GM12875 (cell line): Measurements from ENCODE around the gene DNAJC15.
"Not testable (repeated sequence)": the region's sequence is repeated elsewhere in the genome, so short reads cannot be mapped to it uniquely, and the experiment has no call there.

Experiments
- H3K4me3 ChIP-seq: one replicate; pipeline ENCODE4 v1.5.1; 2011; ENCODE audit warnings: low read depth, low read length, control low read depth
- TF ChIP-seq, protein P1 (sequence below): IDR thresholded peaks from 2 replicates; pipeline ENCODE4 v1.5.1; 2011; ENCODE audit warnings: low read depth, mild to moderate bottlenecking, control low read depth, inconsistent platforms, low read length, moderate library complexity, borderline replicate concordance; ENCODE audit not compliant: insufficient read depth

DNAJC15 gene

DNA sequence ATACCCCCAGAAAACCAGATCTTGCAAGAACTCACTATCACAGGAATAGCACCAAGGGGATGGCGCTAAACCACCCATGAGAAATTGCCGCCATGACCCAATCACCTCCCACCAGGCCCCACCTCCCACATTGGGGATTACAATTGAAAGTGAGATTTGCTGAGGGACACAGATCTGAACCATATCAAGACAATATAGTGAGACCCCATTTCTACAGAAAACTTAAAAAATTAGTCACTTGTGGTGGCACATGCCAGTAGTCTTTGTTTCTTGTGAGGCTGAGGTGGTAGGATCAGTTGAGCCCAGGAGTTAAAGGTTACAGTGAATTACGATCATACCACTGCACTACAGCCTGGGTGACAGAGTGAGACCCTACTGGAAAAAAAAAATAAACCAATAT, 9.7 kb downstream of the DNAJC15 start:
- no peak overlapping the region for H3K4me3 ChIP-seq
- TF ChIP-seq, protein P1, sequence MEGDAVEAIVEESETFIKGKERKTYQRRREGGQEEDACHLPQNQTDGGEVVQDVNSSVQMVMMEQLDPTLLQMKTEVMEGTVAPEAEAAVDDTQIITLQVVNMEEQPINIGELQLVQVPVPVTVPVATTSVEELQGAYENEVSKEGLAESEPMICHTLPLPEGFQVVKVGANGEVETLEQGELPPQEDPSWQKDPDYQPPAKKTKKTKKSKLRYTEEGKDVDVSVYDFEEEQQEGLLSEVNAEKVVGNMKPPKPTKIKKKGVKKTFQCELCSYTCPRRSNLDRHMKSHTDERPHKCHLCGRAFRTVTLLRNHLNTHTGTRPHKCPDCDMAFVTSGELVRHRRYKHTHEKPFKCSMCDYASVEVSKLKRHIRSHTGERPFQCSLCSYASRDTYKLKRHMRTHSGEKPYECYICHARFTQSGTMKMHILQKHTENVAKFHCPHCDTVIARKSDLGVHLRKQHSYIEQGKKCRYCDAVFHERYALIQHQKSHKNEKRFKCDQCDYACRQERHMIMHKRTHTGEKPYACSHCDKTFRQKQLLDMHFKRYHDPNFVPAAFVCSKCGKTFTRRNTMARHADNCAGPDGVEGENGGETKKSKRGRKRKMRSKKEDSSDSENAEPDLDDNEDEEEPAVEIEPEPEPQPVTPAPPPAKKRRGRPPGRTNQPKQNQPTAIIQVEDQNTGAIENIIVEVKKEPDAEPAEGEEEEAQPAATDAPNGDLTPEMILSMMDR, result no peak

DNA sequence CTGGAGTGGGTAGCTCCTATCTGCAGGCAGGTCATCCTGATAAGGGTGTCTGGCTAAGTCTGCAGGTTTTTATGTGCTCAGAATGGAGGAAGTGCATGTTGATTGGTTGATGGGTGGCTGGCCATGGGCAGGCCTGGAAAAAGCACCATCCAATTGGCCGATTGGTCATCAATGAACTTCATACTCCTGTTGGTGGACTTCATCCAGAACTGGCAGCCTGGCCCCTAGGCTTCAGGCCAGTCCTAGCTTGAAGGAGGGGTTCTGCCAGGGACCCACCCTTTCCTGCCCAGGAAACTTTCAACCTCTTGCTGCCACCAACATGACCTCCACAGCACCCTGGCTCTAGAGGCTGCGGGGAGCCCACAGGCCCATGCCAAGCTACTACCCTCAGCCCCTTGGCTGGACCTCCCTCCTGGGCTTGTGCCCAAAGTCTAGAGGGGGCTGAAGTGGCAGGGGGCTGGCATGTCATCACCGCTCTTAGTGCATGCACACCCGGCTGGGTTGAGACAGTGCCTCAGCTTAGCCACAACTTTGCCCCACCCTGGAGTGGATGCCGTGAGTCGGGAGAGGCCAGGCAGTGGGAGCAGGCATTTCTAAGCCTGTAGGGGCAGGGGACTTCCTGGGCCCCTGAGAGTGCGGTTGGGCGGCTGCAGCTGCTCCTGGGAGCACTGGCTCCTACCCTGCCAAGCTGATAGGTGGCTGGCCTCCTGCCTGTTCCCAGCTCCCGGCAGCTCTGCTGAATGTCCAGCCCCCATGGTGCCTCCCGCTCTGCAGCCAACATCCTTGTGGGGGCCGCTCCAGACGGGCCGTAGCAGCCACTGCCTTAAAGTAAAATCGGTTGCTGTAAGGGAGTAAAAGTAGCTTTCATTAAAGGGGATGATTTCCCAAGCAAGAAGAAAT, 13.2 kb downstream of the DNAJC15 start:
- H3K4me3 ChIP-seq, result no peak overlapping the region
- TF ChIP-seq, protein P1, result no peak

DNA sequence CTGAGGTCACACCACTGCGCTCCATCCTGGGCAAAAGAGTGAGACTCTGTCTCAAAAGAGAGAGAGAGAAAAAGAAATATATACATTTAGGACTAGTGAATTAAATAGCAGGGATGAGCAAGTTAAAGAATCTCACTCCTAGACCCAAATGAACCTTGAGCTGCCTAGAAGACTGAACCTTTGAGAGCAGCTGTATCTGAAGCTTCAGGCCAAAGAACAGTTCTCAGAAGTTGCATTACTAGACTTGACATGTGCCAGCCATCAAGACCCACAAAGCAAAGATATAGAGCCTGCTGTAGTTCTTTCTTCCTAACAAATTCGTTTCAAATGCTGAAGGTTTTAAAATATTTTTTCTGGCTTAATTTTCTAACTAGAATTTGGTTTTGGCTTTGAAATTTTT, 16.6 kb downstream of the DNAJC15 start:
- H3K4me3 ChIP-seq, result no peak overlapping the region
- TF ChIP-seq, protein P1, result no peak

DNA sequence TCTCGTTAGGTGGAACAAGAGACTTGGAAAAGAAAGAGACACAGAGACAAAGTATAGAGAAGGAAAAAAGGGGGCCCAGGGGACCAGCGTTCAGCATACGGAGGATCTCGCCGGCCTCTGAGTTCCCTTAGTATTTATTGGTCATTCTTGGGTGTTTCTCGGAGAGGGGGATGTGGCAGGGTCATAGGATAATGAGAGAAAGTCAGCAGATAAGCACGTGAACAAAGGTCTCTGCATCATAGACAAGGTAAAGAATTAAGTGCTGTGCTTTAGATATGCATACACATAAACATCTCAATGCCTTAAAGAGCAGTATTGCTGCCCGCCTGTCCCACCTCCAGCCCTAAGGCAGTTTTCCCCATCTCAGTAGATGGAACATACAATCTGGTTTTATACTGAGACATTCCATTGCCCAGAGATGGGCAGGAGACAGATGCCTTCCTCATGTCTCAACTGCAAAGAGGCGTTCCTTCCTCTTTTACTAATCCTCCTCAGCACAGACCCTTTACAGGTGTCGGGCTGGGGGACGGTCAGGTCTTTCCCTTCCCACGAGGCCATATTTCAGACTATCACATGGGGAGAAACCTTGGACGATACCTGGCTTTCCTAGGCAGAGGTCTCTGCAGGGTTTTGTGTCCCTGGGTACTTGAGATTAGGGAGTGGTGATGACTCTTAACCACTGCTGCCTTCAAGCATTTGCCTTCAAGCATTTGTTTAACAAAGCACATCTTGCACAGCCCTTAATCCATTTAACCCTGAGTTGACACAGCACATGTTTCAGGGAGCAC, 17.4 kb downstream of the DNAJC15 start:
- not testable (repeated sequence) for H3K4me3 ChIP-seq

DNA sequence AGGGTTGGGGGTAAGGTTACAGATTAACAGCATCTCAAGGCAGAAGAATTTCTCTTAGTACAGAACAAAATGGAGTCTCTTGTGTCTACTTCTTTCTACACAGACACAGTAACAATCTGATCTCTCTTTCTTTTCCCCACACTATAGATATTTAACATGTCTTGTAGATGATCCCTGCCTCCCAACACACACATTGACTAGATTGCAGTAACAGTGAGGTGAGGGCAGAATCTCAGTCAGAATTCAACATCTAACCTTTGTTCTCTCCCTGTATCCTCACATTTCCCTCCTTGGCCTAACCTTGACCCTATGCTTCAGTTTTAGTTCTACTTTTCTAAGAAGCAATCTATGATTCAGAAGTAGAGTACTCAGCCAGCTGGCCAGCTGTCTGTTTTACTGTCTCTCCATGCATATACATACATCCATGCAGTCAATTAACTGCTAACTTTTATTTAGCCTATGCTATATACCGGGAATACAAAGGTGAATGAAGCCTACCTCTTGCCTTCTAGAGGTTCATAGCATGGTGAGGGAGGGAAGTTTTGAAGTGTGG, 18.1 kb downstream of the DNAJC15 start:
- H3K4me3 ChIP-seq, result no peak overlapping the region
- TF ChIP-seq, protein P1, result no peak

DNA sequence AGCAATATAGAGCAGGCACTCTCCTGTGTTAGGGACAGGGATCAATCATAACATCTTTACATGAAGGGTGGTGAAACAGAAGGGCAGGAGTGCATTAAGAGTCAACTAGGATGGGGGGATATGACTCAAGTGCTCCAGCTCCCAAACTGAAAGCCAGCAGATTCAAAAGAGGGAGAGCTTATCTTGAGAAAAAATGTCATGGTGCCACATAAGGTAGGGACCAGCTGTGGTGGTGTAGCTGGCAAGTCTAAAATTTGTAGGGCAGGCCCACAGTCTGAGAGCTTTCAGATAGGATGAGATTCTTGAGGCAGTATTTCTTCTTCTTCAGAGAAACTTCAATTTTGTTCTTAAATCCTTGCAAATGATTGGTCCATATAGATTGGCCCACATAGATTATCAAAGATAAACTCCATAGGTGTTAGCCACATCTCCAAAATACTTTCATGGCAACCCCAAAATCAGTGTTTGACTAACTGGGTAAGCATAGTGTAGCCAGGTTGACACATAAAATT, 19.1 kb downstream of the DNAJC15 start:
- no peak overlapping the region for H3K4me3 ChIP-seq
- TF ChIP-seq, protein P1, result no peak

DNA sequence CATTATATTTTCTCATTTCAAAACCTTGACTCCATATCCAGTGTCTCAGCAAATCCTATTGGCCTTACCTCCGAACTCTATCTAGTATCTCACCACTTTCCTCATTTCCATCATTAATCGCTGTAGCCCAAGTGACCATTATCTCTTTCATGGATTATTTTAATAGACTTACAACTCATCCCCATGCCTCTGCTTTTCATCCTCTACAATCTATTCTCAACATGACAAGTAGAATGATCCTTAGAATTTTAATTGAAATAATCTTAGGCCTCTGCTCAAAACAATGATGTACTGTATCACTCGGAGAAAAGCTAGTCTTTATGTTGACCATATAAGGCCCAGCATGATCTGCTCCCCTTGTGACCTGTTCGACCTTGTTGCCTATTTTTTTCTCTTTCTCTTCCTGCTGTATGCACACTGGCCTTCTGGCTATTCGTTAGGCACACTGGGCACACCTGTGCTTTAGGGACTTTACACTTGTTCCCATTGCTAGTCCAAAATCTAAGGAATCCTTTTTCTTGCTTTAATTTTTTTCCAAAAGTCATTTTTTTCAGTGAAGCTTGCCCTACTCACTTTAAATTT, 21.4 kb downstream of the DNAJC15 start:
- no peak overlapping the region for H3K4me3 ChIP-seq
- TF ChIP-seq, protein P1, result no peak

DNA sequence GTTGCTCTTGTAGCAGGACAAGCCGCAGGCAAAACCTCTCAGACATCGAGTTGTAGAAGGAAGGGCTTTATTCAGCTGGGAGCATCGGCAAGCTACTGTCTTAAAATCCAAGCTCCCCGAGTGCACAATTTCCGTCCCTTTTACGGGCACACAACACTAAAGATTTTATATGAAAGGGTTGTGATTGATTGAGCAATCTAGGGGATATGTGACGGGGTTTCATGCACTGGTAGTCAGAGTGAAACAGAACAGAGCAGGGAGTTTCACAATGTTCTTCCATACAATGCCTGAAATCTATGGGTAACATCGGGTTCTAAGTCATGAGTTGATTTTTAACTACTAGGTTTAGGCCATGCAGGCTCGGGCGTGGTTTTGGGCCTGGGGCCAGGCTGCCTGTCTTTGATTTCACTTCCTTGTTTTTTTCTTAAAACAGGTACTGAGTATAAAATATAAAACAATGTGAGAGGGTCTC, 22.0 kb downstream of the DNAJC15 start:
- H3K4me3 ChIP-seq, result not testable (repeated sequence)
